K562 (cell line): Measurements from ENCODE around the gene EPHA2. TPM values are rescaled to one million over a fixed set of nuclear protein-coding genes. Genes with fewer than 3 reads are reported as not detected.

Experiments
- ARNT ChIP-seq, 2 experiments: fragments of 450-650 bp; IDR thresholded peaks; 2 replicates each; pipeline ENCODE4 v1.6.1; 2016; ENCODE audit warnings: mild to moderate bottlenecking in 1 of 2
- CBFA2T3 ChIP-seq: fragments of 450-650 bp; IDR thresholded peaks from 2 replicates; pipeline ENCODE4 v1.6.1; 2017
- CTCFL ChIP-seq: IDR thresholded peaks from 2 replicates; pipeline ENCODE4 v1.6.1; 2011; ENCODE audit warnings: borderline replicate concordance, low read depth, mild to moderate bottlenecking, moderate library complexity, low read length; ENCODE audit not compliant: insufficient read depth, poor library complexity, severe bottlenecking
- DIDO1 ChIP-seq: fragments of 450-650 bp; IDR thresholded peaks from 2 replicates; pipeline ENCODE4 v1.6.1; 2016; ENCODE audit warnings: low read depth, missing biosample characterization, missing genetic modification characterization
- FOXJ3 ChIP-seq: sonication (generic); formaldehyde crosslinking; IDR thresholded peaks from 2 replicates; pipeline ENCODE4 v1.4.0; 2020; ENCODE audit warnings: mild to moderate bottlenecking, missing genetic modification reagents
- FOXP4 ChIP-seq: sonication (generic); formaldehyde crosslinking; IDR thresholded peaks from 2 replicates; pipeline ENCODE4 v1.8.0; 2022; ENCODE audit warnings: mild to moderate bottlenecking, missing genetic modification reagents, borderline replicate concordance
- HSF4 ChIP-seq: fragments of 250-450 bp; sonication (Bioruptor Pico); IDR thresholded peaks from 2 replicates; pipeline ENCODE4 v2.1.2; 2022; ENCODE audit warnings: mild to moderate bottlenecking, moderate library complexity, borderline replicate concordance
- ILF3 ChIP-seq: fragments of 450-650 bp; IDR thresholded peaks from 2 replicates; pipeline ENCODE4 v1.6.1; 2018; ENCODE audit warnings: antibody characterized with exemption, mild to moderate bottlenecking, moderate library complexity, borderline replicate concordance
- JUNB ChIP-seq: fragments of 450-650 bp; formaldehyde crosslinking; conservative IDR thresholded peaks from 2 replicates; pipeline ENCODE4 v1.4.0; 2020; ENCODE audit warnings: mild to moderate bottlenecking
- LCOR ChIP-seq: sonication (generic); formaldehyde crosslinking; IDR thresholded peaks from 2 replicates; pipeline ENCODE4 v1.8.0; 2022; ENCODE audit warnings: mild to moderate bottlenecking, missing genetic modification reagents
- MCM2 ChIP-seq: fragments of 450-650 bp; IDR thresholded peaks from 2 replicates; pipeline ENCODE4 v1.6.1; 2017; ENCODE audit warnings: low read depth, mild to moderate bottlenecking
- MYC ChIP-seq, 2 experiments: fragments of 250-450 bp in 1 of 2; sonication (Bioruptor Pico) in 1 of 2; IDR thresholded peaks; 2 replicates each; pipeline versions ENCODE4 v1.5.1 to v1.6.1; 2012 to 2021; ENCODE audit warnings: low read depth in 2 of 2, borderline replicate concordance in 1 of 2, improper control_type of control experiment in 1 of 2, low read length in 1 of 2, mild to moderate bottlenecking in 1 of 2, moderate library complexity in 1 of 2
- NRF1 ChIP-seq, 2 experiments: fragments of 450-650 bp; IDR thresholded peaks in 1 of 2; conservative IDR thresholded peaks in 1 of 2; 2 replicates each; pipeline ENCODE4 v1.6.1; 2014; ENCODE audit warnings: mild to moderate bottlenecking in 2 of 2
- PHF21A ChIP-seq: fragments of 450-650 bp; IDR thresholded peaks from 2 replicates; pipeline ENCODE4 v1.6.1; 2017; ENCODE audit warnings: low read depth, borderline replicate concordance
- RBM14 ChIP-seq: fragments of 200-400 bp; formaldehyde crosslinking; IDR thresholded peaks from 2 replicates; pipeline ENCODE4 v1.6.1; 2018; ENCODE audit warnings: low read depth, mild to moderate bottlenecking, low read length, moderate library complexity, borderline replicate concordance; ENCODE audit not compliant: insufficient read depth
- RBM17 ChIP-seq: fragments of 200-400 bp; formaldehyde crosslinking; IDR thresholded peaks from 2 replicates; pipeline ENCODE4 v1.6.1; 2017; ENCODE audit warnings: low read depth, mild to moderate bottlenecking, low read length, borderline replicate concordance
- SMARCC2 ChIP-seq: fragments of 450-650 bp; IDR thresholded peaks from 2 replicates; pipeline ENCODE4 v1.6.1; 2017; ENCODE audit warnings: antibody characterized with exemption, moderate library complexity, mild to moderate bottlenecking, low read depth
- SUPT5H ChIP-seq: fragments of 450-650 bp; IDR thresholded peaks from 2 replicates; pipeline ENCODE4 v1.6.1; 2016
- TAF7 ChIP-seq: fragments of 450-650 bp; IDR thresholded peaks from 2 replicates; pipeline ENCODE4 v1.6.1; 2016; ENCODE audit warnings: missing genetic modification characterization, missing compliant biosample characterization
- TCF15 ChIP-seq: fragments of 250-450 bp; sonication (Bioruptor Pico); IDR thresholded peaks from 2 replicates; pipeline ENCODE4 v1.8.0; 2022; ENCODE audit warnings: moderate library complexity, mild to moderate bottlenecking, inconsistent platforms
- ZEB2 ChIP-seq: fragments of 450-650 bp; IDR thresholded peaks from 2 replicates; pipeline ENCODE4 v1.6.1; 2016
- ZNF780A ChIP-seq: fragments of 250-450 bp; sonication (Bioruptor Pico); IDR thresholded peaks from 2 replicates; pipeline ENCODE4 v1.5.0; 2021; ENCODE audit warnings: mild to moderate bottlenecking
- polyA plus RNA-seq, 8 experiments: library from polyadenylated mRNA; depleted of rRNA in 4 of 8; stranded (reverse) in 5 of 8; unstranded in 3 of 8; fragments of >200 nt; fragmentation: Nextera tagmentation in 2 of 8; fragmentation: Illumina TruSeq in 1 of 8; extraction: Ambion mirVana in 2 of 8; extraction: Trizol in 1 of 8; gene quantifications; 2 replicates each; pipeline versions ENCODE4 v1.2.1 to v1.2.3, GENCODE V29; 2011 to 2014; ENCODE audit warnings: inconsistent platforms in 1 of 8, missing spikeins in 1 of 8
- total RNA-seq, 7 experiments: library from RNA; depleted of rRNA in 6 of 7; stranded (reverse); fragments of >200 nt in 6 of 7; fragmentation: Illumina TruSeq in 2 of 7; extraction: Trizol in 2 of 7; gene quantifications; 2 replicates each; pipeline versions ENCODE4 v1.2.1 to v1.2.3, GENCODE V29; 2011 to 2021; ENCODE audit warnings: low replicate concordance in 1 of 7

EPHA2 gene
- total and polyA plus RNA-seq, 9 of the 15 experiments (the other 6 are each of a cell fraction or from before 2014, with no cell fraction given) = 0.04 to 0.40 (median 0.07) TPM; not detected in 4

GRCh38 chr1:16143566-16144324 lies 12.1 kb downstream of the EPHA2 start (continued):
- TF ChIP-seq MYC (IDR thresholded peaks at IDR 0.05; ENCODE audit: low read depth, low read length) (peak; percentile 45; the same call in 1 of the 2 replicates), MYC (CRISPR knock-in tag; IDR thresholded peaks at IDR 0.05; ENCODE audit: borderline replicate concordance, low read depth) (no peak), MCM2 (no peak), NRF1 (conservative IDR thresholded peaks at IDR 0.05 in 1 of 2, IDR thresholded peaks at IDR 0.05 in 1 of 2) (no peak), DIDO1 (tag) (no peak), HSF4 (CRISPR knock-in tag) (no peak), CTCFL (no peak), TAF7 (tag) (no peak), FOXJ3 (CRISPR knock-in tag) (no peak), LCOR (CRISPR knock-in tag) (no peak), ARNT (IDR thresholded peaks at IDR 0.05) (peak; percentile 58 to 76; a peak in 2 of 4 replicates), CBFA2T3 (peak; percentile 96), TCF15 (CRISPR knock-in tag) (no peak), ILF3 (no peak), FOXP4 (CRISPR knock-in tag) (no peak), RBM17 (no peak), PHF21A (peak; percentile 62; the same call in 1 of the 2 replicates), SUPT5H (peak; percentile 66), RBM14 (no peak), SMARCC2 (peak; percentile 76; the same call in 1 of the 2 replicates), ZEB2 (peak; percentile 93), ZNF780A (CRISPR knock-in tag) (no peak), JUNB (CRISPR knock-in tag) (no peak)
